H1 (cell line): ENCODE results near the gene BTAF1. TPM values are rescaled to one million over a fixed set of nuclear protein-coding genes. Genes with fewer than 3 reads are reported as not detected.

Experiments used
- POLR2AphosphoS5 ChIP-seq: IDR thresholded peaks from 2 replicates; pipeline ENCODE4 v1.6.1; 2011; ENCODE audit warnings: low read depth, low read length
- polyA plus RNA-seq, 7 experiments: library from polyadenylated mRNA; depleted of rRNA in 3 of 7; stranded (reverse) in 5 of 7; unstranded in 2 of 7; fragments of >200 nt in 5 of 7; fragments of 200-250 nt in 2 of 7; gene quantifications; 1 replicate in 5 of 7; 2 replicates in 1 of 7; 4 replicates in 1 of 7; pipeline versions ENCODE4 v1.2.1 to v1.2.3, GENCODE V29; 2011 to 2013; ENCODE audit warnings: missing spikeins in 2 of 7, mixed read lengths in 2 of 7
- total RNA-seq: library from RNA; stranded (reverse); fragmentation: NEBNext Ultra II Directional; extraction: Animal tissue kit (Norgen Biotek cat#: 25700); gene quantifications from 2 replicates; pipeline ENCODE4 v1.2.1, GENCODE V29; 2021

The BTAF1 gene
- total and polyA plus RNA-seq, 2 of the 8 experiments (the other 6 are each of a cell fraction or from before 2014, with no cell fraction given) = 24.5 to 39.1 TPM

GRCh38 chr10:91931526-91932190 is 8.1 kb downstream of the BTAF1 start (continued):
- TF ChIP-seq POLR2AphosphoS5 = no peak
